T47D (cell line): ENCODE measurements around the gene MACF1.
"Not testable (repeated sequence)": the region's sequence is repeated elsewhere in the genome, so short reads cannot be mapped to it uniquely, and the experiment has no call there.

Experiments used
- DNase-seq, 2 experiments: peaks; one replicate each; pipeline versions ENCODE4 v3.0.0 to v3.0.0-alpha.2; 2011 to 2012; ENCODE audit warnings: low read depth in 1 of 2, low spot score in 1 of 2
- JUND ChIP-seq: IDR thresholded peaks from 2 replicates; pipeline ENCODE4 v1.6.1; 2012; ENCODE audit warnings: low read depth
- in situ Hi-C: cut with HindIII; loops from 2 replicates; pipeline ENCODE4 v1.10.0; 2016; ENCODE audit warnings: low sequenced_read_pairs, low pct_unique_long_range_greater_than_20kb

The MACF1 gene

GRCh38 chr1:39484564-39484963 is 280.1 kb downstream of the MACF1 start:
- no peak for TF ChIP-seq JUND
- in situ Hi-C loops, result no loop called here
- no peak for DNase-seq

GRCh38 chr1:39485046-39485803 is 280.7 kb downstream of the MACF1 start:
- in situ Hi-C loops, result no loop called here
- no peak for DNase-seq
- TF ChIP-seq JUND, result no peak

- no peak for TF ChIP-seq JUND
- in situ Hi-C loops, result no loop called here
- DNase-seq, result no peak
Observed at GRCh38 chr1:39488012-39488545, 283.6 kb downstream of the MACF1 start.

- in situ Hi-C loops, result no loop called here
- TF ChIP-seq JUND, result no peak
- DNase-seq, result no peak
Observed at GRCh38 chr1:39488793-39489566, 284.5 kb downstream of the MACF1 start.

- no peak for DNase-seq
- in situ Hi-C loops, result no loop called here
- TF ChIP-seq JUND, result no peak
Observed at GRCh38 chr1:39489567-39490239, 285.2 kb downstream of the MACF1 start.

- TF ChIP-seq JUND, result no peak
- in situ Hi-C loops, result no loop called here
- no peak for DNase-seq
Observed at GRCh38 chr1:39490596-39491145, 286.2 kb downstream of the MACF1 start.

GRCh38 chr1:39491146-39491921 is 286.8 kb downstream of the MACF1 start, which contains the start of gene BMP8A:
TSS of gene BMP8A (plus strand) at chr1:39491636. CDS start at chr1:39491992, 356 bp downstream.
- TF ChIP-seq JUND, result no peak
- DNase-seq, result peak; percentile 81 to 93
- in situ Hi-C loops, result no loop called here

- in situ Hi-C loops, DNase-seq: not testable (repeated sequence)
Observed at GRCh38 chr1:39492118-39493042, 287.9 kb downstream of the MACF1 start.

- in situ Hi-C loops, DNase-seq: not testable (repeated sequence)
Observed at GRCh38 chr1:39493043-39493810, 288.7 kb downstream of the MACF1 start.

GRCh38 chr1:39494671-39495410 is 290.3 kb downstream of the MACF1 start:
- DNase-seq, result no peak
- TF ChIP-seq JUND, result no peak
- in situ Hi-C loops, result no loop called here

GRCh38 chr1:39496520-39496919 is 292.0 kb downstream of the MACF1 start:
- not testable (repeated sequence) for DNase-seq

More at GRCh38 chr1:39496520-39496919, 292.0 kb downstream of the MACF1 start:
- in situ Hi-C loops, result not testable (repeated sequence)
